ENCODE measurements around the gene NFIB. TPM values are rescaled to one million over a fixed set of nuclear protein-coding genes. Genes with fewer than 3 reads are reported as not detected.

The NFIB gene
- total and polyA plus RNA-seq, 2 of the 8 experiments (the other 6 are each of a cell fraction or from before 2014, with no cell fraction given): 2.6 to 13.1 TPM

- TF ChIP-seq JUND (IDR thresholded peaks at IDR 0.05; ENCODE audit: low read length) (no peak), TAF7 (optimal IDR thresholded peaks at IDR 0.05; ENCODE audit: borderline replicate concordance, low read depth, low read length) (no peak)
Measured at GRCh38 chr9:14156046-14156445, 157.9 kb downstream of the NFIB start (continued).
